ENCODE data around the gene PSMB3.

- TF ChIP-seq CTCF (conservative IDR thresholded peaks at IDR 0.05; ENCODE audit: low read depth, low read length), result no peak
- no peak for TF ChIP-seq EZH2 (IDR thresholded peaks at IDR 0.05; ENCODE audit: low read length, unreplicated experiment)
- TF ChIP-seq EZH2phosphoT487 (IDR thresholded peaks at IDR 0.05; ENCODE audit: borderline replicate concordance, low read length), result no peak
Observed at GRCh38 chr17:38750312-38751121, 2.0 kb upstream of the PSMB3 start.

All from PC-3 (cell line).